Left forelimb (tissue), 1 donor: ENCODE results near the gene ZDHHC18.

Experiments
- DNase-seq: peaks from one replicate; pipeline ENCODE4 v3.0.0-alpha.2; 2018; ENCODE audit warnings: low spot score

The ZDHHC18 gene

GRCh38 chr1:26826261-26827105 lies at the start of gene ZDHHC18:
ZDHHC18 (plus strand) TSS chr1:26826688; CDS start chr1:26826805, 117 bp downstream.
- DNase-seq = peak; percentile 84

GRCh38 chr1:26779098-26779668 lies 47.3 kb upstream of the ZDHHC18 start:
- no peak for DNase-seq

- no peak for DNase-seq
These were observed 46.0 kb upstream of the ZDHHC18 start for GRCh38 chr1:26780344-26780957.

GRCh38 chr1:26781206-26781825 lies 45.2 kb upstream of the ZDHHC18 start:
- no peak for DNase-seq

- no peak for DNase-seq
These were observed 43.8 kb upstream of the ZDHHC18 start for GRCh38 chr1:26782521-26783212.

- no peak for DNase-seq
These were observed 42.9 kb upstream of the ZDHHC18 start for GRCh38 chr1:26783646-26784022.

GRCh38 chr1:26784023-26784871 lies 42.2 kb upstream of the ZDHHC18 start:
- no peak for DNase-seq

- no peak for DNase-seq
These were observed 41.6 kb upstream of the ZDHHC18 start for GRCh38 chr1:26784886-26785285.

- no peak for DNase-seq
These were observed 40.7 kb upstream of the ZDHHC18 start for GRCh38 chr1:26785611-26786436.

- DNase-seq = peak; percentile 76
These were observed 39.8 kb upstream of the ZDHHC18 start for GRCh38 chr1:26786437-26787380.

GRCh38 chr1:26787381-26787705 lies 39.1 kb upstream of the ZDHHC18 start:
- DNase-seq = no peak

- peak; percentile 96 for DNase-seq
These were observed 38.6 kb upstream of the ZDHHC18 start, which contains the start of gene PIGV for GRCh38 chr1:26787706-26788514. PIGV (plus strand) TSS chr1:26787950; CDS start chr1:26790816, 2,866 bp downstream.

- DNase-seq = no peak
These were observed 38.0 kb upstream of the ZDHHC18 start for GRCh38 chr1:26788515-26788785.

GRCh38 chr1:26788836-26789611 lies 37.5 kb upstream of the ZDHHC18 start:
- DNase-seq = peak; percentile 86

GRCh38 chr1:26789612-26789865 lies 36.9 kb upstream of the ZDHHC18 start:
- no peak for DNase-seq

- no peak for DNase-seq
These were observed 36.6 kb upstream of the ZDHHC18 start for GRCh38 chr1:26789931-26790330.

- no peak for DNase-seq
These were observed 35.9 kb upstream of the ZDHHC18 start for GRCh38 chr1:26790551-26790953.

- no peak for DNase-seq
These were observed 35.3 kb upstream of the ZDHHC18 start for GRCh38 chr1:26791148-26791547.
